ENCODE data around the gene CCL20.
"Not testable (repeated sequence)": the region's sequence is repeated elsewhere in the genome, so short reads cannot be mapped to it uniquely, and the experiment has no call there.

Gene CCL20, protein sequence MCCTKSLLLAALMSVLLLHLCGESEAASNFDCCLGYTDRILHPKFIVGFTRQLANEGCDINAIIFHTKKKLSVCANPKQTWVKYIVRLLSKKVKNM

DNA sequence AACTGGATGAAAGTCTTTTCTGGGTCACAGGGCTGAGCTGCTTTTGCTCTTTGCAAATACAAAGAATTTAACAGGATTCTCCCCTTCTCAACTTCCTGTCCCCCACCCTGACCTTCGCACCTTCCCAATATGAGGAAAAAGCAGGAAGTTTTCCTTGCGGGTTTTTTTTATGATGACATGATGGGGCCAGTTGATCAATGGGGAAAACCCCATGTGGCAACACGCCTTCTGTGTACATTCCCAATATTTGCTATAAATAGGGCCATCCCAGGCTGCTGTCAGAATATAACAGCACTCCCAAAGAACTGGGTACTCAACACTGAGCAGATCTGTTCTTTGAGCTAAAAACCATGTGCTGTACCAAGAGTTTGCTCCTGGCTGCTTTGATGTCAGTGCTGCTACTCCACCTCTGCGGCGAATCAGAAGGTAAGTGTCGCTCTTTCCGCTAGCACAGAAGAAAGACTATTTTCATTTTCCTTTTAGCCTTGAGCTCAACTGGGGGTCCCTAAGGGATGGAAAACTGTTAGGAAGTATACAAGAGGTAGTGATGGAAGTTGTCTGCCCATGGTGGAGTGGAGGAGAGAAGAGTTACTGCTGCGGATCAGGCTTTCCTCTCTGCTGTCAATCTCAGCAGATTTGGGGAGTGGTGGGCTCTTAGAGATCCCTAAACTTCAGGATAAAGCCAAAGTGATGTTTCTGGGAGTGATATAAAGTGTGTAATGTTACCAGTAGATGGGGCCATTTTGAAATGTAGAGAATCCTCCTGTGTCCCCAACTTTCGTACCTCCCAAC, at the start of gene CCL20:
Gene CCL20 (plus strand): TSS at position 281 of the 792 bp plus-strand sequence. CDS start 70 bp downstream, at position 351.
- no peak for DNase-seq (ENCODE audit: low read depth in 2 of 2)

GRCh38 chr2:227765788-227766372, 47.8 kb upstream of the CCL20 start:
- DNase-seq (ENCODE audit: low read depth in 2 of 2) = no peak

GRCh38 chr2:227766373-227766883, 47.2 kb upstream of the CCL20 start:
- DNase-seq (ENCODE audit: low read depth in 2 of 2) = peak; percentile 13 to 21

- DNase-seq (ENCODE audit: low read depth in 2 of 2) = no peak
Measured at GRCh38 chr2:227767830-227768229, 45.8 kb upstream of the CCL20 start.

GRCh38 chr2:227772197-227772661, 41.4 kb upstream of the CCL20 start:
- no peak for DNase-seq (ENCODE audit: low read depth in 2 of 2)

GRCh38 chr2:227772932-227773331, 40.7 kb upstream of the CCL20 start:
- no peak for DNase-seq (ENCODE audit: low read depth in 2 of 2)

GRCh38 chr2:227774011-227774624, 39.5 kb upstream of the CCL20 start:
- no peak for DNase-seq (ENCODE audit: low read depth in 2 of 2)

DNA sequence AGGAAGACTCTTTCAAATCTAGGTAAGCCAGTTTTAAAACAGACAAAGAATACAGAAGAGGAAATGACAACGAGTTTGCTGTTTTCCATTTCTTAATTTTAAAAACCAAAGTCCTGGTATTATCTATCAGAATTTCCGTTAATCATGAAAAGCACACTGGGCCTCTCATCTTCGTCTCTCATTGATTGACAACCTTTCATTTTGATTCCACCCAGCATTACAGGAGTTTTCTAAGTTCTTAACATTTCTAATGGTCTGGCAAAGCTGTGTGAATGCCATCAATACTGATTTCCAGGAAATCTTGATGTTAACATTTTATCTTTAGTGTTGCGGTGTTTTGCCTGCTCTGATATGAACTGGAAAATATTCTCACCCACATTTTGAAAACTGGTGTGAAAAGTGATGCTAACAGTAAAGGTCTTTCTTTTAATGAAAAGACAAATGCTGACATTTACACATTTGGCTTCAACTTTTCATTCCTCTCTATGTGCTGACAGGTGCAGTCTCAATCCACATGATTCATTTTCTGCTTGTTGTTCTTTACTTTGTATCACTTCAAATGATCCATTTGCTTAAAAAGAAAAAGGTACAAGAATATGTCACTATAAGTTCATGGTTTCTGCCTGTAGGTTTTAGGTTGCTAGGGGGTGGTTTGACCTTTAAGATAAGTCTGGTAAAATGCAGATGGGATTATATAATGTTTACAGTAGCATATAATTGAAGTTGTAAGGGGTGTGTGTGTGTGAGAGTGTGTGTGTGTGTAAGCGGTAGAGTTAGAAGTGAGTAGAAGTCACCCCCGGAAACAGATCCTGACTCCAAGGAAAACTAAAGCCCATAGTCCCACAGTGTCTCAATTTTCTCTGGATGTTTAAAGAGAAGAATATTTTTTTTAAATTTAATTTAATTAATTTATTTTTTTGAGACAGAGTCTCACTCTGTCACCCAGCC, 38.5 kb upstream of the CCL20 start:
- DNase-seq (ENCODE audit: low read depth in 2 of 2) = no peak

DNA sequence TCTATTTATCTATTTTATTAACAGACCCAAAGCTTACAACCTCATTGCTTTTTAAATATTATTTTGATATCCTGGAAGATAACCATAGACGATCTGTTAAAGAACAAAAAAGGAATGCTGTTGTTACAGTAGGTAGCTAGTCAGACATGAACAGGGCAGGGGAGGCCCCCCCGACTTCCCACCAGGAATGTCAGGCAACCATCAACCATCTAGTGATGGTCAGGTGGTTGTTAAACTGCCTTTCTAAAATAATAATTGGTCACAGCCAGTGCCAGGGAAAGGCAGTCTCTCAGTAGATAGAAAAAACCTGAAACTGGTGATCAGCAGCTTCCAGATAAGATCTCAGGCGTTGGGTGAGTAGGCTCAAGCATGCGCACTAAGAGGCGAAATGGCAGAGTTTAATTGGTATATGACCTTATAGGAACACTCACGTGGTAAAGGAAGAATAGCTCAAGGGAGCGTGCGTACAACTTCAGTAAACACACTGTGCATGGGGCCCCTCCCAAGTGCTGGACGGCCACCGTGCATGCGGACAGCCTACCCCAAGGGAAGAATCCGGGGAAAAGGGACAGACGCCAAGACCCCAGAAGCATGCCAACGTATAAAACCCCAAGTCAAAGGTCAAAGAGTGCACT, 32.5 kb upstream of the CCL20 start:
- no peak for DNase-seq (ENCODE audit: low read depth in 2 of 2)

DNA sequence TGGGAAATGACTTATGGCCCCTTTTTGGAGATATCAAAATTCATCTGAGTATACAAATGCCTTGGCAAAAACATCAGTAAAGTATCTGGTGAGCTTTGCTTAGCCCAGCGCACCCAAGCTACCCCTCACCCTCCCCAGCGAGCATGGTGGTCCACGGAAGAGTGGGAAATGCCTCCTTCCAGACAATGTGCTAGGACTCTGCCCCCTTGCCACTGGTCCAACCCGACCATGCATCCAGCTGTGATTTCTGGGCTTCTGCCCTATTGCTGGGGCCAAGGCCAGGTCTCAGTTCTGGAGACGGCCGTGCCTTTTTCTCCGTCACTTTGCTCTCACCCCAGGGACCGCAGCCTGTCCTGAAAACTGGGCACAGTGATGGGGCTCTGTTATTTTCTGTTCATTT, 31.8 kb upstream of the CCL20 start:
- no peak for DNase-seq (ENCODE audit: low read depth in 2 of 2)

DNA sequence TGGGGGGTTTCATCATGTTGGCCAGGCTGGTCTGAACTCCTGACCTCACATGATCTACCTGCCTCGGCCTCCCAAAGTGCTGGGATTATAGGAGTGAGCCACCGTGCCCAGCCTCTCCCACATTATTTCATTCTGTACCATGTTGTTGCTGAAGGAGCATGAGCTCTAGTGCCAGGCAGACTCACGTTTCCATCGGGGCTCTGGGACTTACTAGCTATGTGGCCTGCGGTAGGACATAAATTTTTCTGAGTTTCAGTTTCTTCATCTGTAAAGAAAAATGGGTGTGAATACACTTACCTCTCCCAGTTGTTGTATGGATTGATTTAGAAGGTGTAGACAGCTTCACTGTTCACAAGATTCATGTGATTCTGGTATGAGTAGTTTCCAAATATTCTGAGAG, 30.8 kb upstream of the CCL20 start:
- DNase-seq (ENCODE audit: low read depth in 2 of 2) = no peak

GRCh38 chr2:227783404-227784138, 30.1 kb upstream of the CCL20 start:
- DNase-seq (ENCODE audit: low read depth in 2 of 2) = no peak

GRCh38 chr2:227785293-227785692, 28.3 kb upstream of the CCL20 start:
- DNase-seq (ENCODE audit: low read depth in 2 of 2) = no peak

DNA sequence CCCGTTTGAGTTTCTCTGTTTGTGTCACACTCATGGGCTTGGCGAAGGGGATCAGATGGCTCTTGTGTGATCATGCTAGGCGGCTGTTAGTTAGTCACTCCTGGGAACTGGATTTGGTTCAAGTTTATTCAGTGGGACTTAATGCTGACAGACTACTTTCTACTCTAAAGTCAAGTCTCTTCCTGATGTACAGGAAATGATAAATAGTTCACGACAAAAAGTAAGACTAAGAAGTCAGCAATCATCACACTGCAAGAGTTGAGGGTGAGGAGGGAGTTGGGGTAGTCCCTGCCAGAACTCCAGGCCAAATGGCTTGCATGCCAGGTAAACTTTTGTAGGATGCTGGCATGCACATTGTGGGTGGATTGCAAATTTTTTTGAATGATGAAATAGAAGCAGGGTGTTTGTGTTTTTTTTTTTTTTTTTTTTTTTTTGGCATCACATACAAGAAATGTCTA, 25.1 kb upstream of the CCL20 start:
- DNase-seq (ENCODE audit: low read depth in 2 of 2) = no peak

- DNase-seq (ENCODE audit: low read depth in 2 of 2) = no peak
Measured at GRCh38 chr2:227789803-227790202, 23.8 kb upstream of the CCL20 start.

DNA sequence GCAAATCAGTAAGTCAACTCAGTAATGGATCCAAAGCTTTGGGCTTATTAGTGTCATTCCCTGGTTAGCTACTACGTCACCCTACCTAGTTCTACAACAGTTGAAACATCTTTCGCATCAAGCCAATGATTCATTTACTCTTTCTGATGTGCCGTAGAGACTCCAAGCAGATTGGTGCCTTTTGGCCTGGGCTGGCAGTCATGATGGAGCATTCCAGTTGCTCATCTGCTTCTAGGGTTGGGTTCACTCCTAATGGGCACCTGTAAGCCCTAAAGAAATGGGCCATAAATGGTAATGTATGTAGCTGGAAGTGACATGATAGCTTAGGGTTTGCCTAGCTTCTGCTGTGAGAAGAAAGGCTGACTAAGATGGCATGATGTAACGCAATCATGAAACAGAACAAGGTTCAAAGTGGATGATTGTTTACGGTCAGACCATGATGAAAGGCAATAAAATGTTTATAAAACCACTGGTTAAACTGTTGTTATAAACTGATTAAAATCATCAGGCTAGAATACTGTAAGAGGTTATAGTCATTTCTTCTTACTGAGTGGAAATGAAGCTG, 20.4 kb upstream of the CCL20 start:
- no peak for DNase-seq (ENCODE audit: low read depth in 2 of 2)

DNA sequence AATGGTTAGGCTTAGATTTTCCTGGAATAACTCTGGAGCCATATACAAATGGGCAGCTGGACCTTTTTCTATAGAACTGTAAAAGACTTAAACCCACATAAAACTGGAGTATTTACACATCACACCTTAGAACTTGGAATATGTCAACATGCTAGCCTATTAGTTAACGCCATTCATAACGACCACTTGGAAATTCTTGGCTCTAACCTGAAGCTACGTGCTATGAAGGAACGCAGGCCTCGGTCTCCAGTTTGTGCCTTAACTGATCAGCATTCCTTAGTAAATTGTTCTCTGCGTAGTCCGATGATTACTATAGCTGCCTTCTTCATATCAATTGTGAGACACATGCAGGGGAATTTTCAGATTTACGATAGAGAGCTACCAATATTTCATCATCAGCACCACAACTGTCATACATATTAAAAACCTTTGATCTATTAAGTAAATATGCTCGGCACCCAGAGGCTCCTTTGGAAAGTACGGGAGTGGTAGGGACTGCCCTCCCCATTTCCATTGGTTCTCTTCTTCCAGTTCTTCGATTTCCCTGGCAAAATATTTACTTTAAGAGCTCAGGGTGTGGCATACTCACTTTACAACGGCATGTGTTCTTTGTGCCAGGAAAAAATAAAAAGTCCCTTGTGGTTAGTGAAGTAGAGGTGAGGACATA, 17.5 kb upstream of the CCL20 start:
- no peak for DNase-seq (ENCODE audit: low read depth in 2 of 2)

- not testable (repeated sequence) for DNase-seq (ENCODE audit: low read depth in 2 of 2)
Measured at GRCh38 chr2:227796768-227797167, 16.9 kb upstream of the CCL20 start.

GRCh38 chr2:227799202-227799601, 14.4 kb upstream of the CCL20 start:
- DNase-seq (ENCODE audit: low read depth in 2 of 2) = no peak
